GM12878 (cell line): ENCODE results near the gene B4GALT5. TPM values are rescaled to one million over a fixed set of nuclear protein-coding genes. Genes with fewer than 3 reads are reported as not detected.
A peak's percentile ranks its signal among the peaks of the same experiment; 100 is the strongest.

ENCODE experiments used
- BCL11A ChIP-seq: IDR thresholded peaks from 2 replicates; pipeline ENCODE4 v1.6.1; 2011; ENCODE audit warnings: low read depth, low read length
- BHLHE40 ChIP-seq, 2 experiments: fragments of 450-650 bp in 1 of 2; IDR thresholded peaks; 2 replicates each; pipeline ENCODE4 v1.6.1; 2011 to 2017; ENCODE audit warnings: low read depth in 2 of 2, borderline replicate concordance in 1 of 2, improper control_type of control experiment in 1 of 2, low read length in 1 of 2, mild to moderate bottlenecking in 1 of 2
- CHD4 ChIP-seq: fragments of 200-600 bp; sonication (generic); IDR thresholded peaks from 2 replicates; pipeline ENCODE4 v1.6.1; 2016; ENCODE audit warnings: mild to moderate bottlenecking
- CTCF ChIP-seq, 3 experiments: IDR thresholded peaks in 2 of 3; conservative IDR thresholded peaks in 1 of 3; 2 replicates each; pipeline ENCODE4 v1.5.1; 2011; ENCODE audit warnings: low read depth in 3 of 3, low read length in 3 of 3, mild to moderate bottlenecking in 3 of 3, control low read depth in 2 of 3, moderate library complexity in 2 of 3, inconsistent platforms in 1 of 3, mixed read lengths in 1 of 3; ENCODE audit not compliant: control insufficient read depth in 2 of 3, insufficient read depth in 1 of 3; ENCODE audit errors: extremely low read depth in 1 of 3
- EGR1 ChIP-seq, 2 experiments: IDR thresholded peaks; 1 replicate in 1 of 2; 2 replicates in 1 of 2; pipeline ENCODE4 v1.6.1; 2011 to 2012; ENCODE audit warnings: low read depth in 2 of 2, low read length in 2 of 2, borderline replicate concordance in 1 of 2, mild to moderate bottlenecking in 1 of 2, moderate library complexity in 1 of 2
- EP300 ChIP-seq, 2 experiments: fragments of 150-350 bp in 1 of 2; IDR thresholded peaks; 2 replicates each; pipeline ENCODE4 v1.6.1; 2011 to 2012; ENCODE audit warnings: low read depth in 2 of 2, low read length in 2 of 2, borderline replicate concordance in 1 of 2, improper control_type of control experiment in 1 of 2, inconsistent platforms in 1 of 2; ENCODE audit not compliant: control insufficient read depth in 1 of 2
- ESRRA ChIP-seq: IDR thresholded peaks from 2 replicates; pipeline ENCODE4 v1.6.1; 2012; ENCODE audit warnings: mild to moderate bottlenecking, low read length, improper control_type of control experiment
- IKZF1 ChIP-seq: fragments of 450-650 bp; conservative IDR thresholded peaks from 2 replicates; pipeline ENCODE4 v1.6.1; 2017; ENCODE audit warnings: antibody characterized with exemption, mild to moderate bottlenecking
- IKZF2 ChIP-seq, 2 experiments: fragments of 450-650 bp; IDR thresholded peaks; 2 replicates each; pipeline ENCODE4 v1.6.1; 2017; ENCODE audit warnings: mild to moderate bottlenecking in 2 of 2, moderate library complexity in 2 of 2
- IRF3 ChIP-seq: fragments of 450-650 bp; IDR thresholded peaks from 2 replicates; pipeline ENCODE4 v1.6.1; 2014; ENCODE audit warnings: mild to moderate bottlenecking
- MTA2 ChIP-seq: fragments of 450-650 bp; IDR thresholded peaks from 2 replicates; pipeline ENCODE4 v1.6.1; 2016; ENCODE audit warnings: low read depth, mild to moderate bottlenecking, moderate library complexity
- MYC ChIP-seq: IDR thresholded peaks from 2 replicates; pipeline ENCODE4 v1.6.1; 2011; ENCODE audit warnings: mild to moderate bottlenecking, low read length, moderate library complexity, inconsistent platforms; ENCODE audit not compliant: insufficient read depth, insufficient replicate concordance, insufficient read length, severe bottlenecking
- POU2F2 ChIP-seq: IDR thresholded peaks from 3 replicates; pipeline ENCODE4 v1.6.1; 2011; ENCODE audit warnings: low read depth, mild to moderate bottlenecking, low read length, borderline replicate concordance
- SUZ12 ChIP-seq: fragments of 200-600 bp; sonication (generic); IDR thresholded peaks from one replicate; pipeline ENCODE4 v1.6.1; 2018; ENCODE audit warnings: antibody characterized with exemption, mild to moderate bottlenecking; ENCODE audit not compliant: unreplicated experiment
- TCF12 ChIP-seq: IDR thresholded peaks from 2 replicates; pipeline ENCODE4 v1.6.1; 2011; ENCODE audit warnings: low read depth, mild to moderate bottlenecking, low read length
- WRNIP1 ChIP-seq: IDR thresholded peaks from 2 replicates; pipeline ENCODE4 v1.6.1; 2011; ENCODE audit warnings: low read depth, low read length, improper control_type of control experiment, borderline replicate concordance
- ZNF274 ChIP-seq: IDR thresholded peaks from one replicate; pipeline ENCODE4 v1.8.0; 2011; ENCODE audit not compliant: insufficient read length, insufficient read depth
- polyA plus RNA-seq, 11 experiments: library from polyadenylated mRNA; depleted of rRNA in 4 of 11; unstranded in 6 of 11; stranded (reverse) in 5 of 11; fragments of >200 nt; fragmentation: Nextera tagmentation in 4 of 11; fragmentation: Illumina TruSeq in 1 of 11; extraction: Ambion mirVana in 4 of 11; extraction: Trizol in 1 of 11; gene quantifications; 1 replicate in 1 of 11; 2 replicates in 10 of 11; pipeline versions ENCODE4 v1.2.1 to v1.2.3, GENCODE V29; 2011 to 2016; ENCODE audit warnings: inconsistent platforms in 2 of 11, missing spikeins in 2 of 11, low read depth in 1 of 11
- total RNA-seq, 4 experiments: library from RNA; depleted of rRNA in 3 of 4; stranded (reverse); fragments of >200 nt in 3 of 4; fragmentation: Illumina TruSeq in 1 of 4; extraction: Trizol in 1 of 4; gene quantifications; 2 replicates each; pipeline versions ENCODE4 v1.2.1 to v1.2.3, GENCODE V29; 2013 to 2021

B4GALT5 gene
- total and polyA plus RNA-seq, 10 of the 15 experiments (the other 5 are each of a cell fraction or from before 2014, with no cell fraction given), result 2.0 to 55.5 (median 20.2) TPM

- TF ChIP-seq POU2F2 (peak; percentile 15; the same call in 1 of the 3 replicates), CHD4 (no peak), SUZ12 (no peak), BCL11A (peak; percentile 67; the same call in 1 of the 2 replicates), TCF12 (peak; percentile 32; the same call in 1 of the 2 replicates), IKZF1 (peak; percentile 49), CTCF (IDR thresholded peaks at IDR 0.05 in 2 of 3, conservative IDR thresholded peaks at IDR 0.05 in 1 of 3; ENCODE audit: control insufficient read depth in 2 of 3, extremely low read depth in 1 of 3, insufficient read depth in 1 of 3, low read depth in 3 of 3, low read length in 3 of 3) (no peak), EP300 (IDR thresholded peaks at IDR 0.05; ENCODE audit: borderline replicate concordance in 1 of 2, control insufficient read depth in 1 of 2, low read depth in 2 of 2, low read length in 2 of 2) (no peak), BHLHE40 (IDR thresholded peaks at IDR 0.05; ENCODE audit: borderline replicate concordance in 1 of 2, low read depth in 2 of 2, low read length in 1 of 2) (peak in 1 of 2 experiments; percentile 19; a peak in 1 of 4 replicates), ESRRA (no peak), EGR1 (IDR thresholded peaks at IDR 0.05; ENCODE audit: borderline replicate concordance in 1 of 2, low read depth in 2 of 2, low read length in 2 of 2) (no peak), IKZF2 (IDR thresholded peaks at IDR 0.05) (peak; percentile 51 to 54; a peak in 3 of 4 replicates), WRNIP1 (no peak), MYC (no peak), MTA2 (peak; percentile 97), ZNF274 (no peak), IRF3 (no peak)
Observed at GRCh38 chr20:49693435-49694171, 20.1 kb downstream of the B4GALT5 start (continued).
